Suppressor macrophage treated with lipopolysaccharide for 1 hour (primary cell): ENCODE measurements around the gene CBX2.
A peak's percentile ranks its signal among the peaks of the same experiment; 100 is the strongest.

Experiments
- DNase-seq, 3 donors: peaks; one replicate each; pipeline ENCODE4 v3.0.0-alpha.2; 2020 to 2022

The CBX2 gene

DNA sequence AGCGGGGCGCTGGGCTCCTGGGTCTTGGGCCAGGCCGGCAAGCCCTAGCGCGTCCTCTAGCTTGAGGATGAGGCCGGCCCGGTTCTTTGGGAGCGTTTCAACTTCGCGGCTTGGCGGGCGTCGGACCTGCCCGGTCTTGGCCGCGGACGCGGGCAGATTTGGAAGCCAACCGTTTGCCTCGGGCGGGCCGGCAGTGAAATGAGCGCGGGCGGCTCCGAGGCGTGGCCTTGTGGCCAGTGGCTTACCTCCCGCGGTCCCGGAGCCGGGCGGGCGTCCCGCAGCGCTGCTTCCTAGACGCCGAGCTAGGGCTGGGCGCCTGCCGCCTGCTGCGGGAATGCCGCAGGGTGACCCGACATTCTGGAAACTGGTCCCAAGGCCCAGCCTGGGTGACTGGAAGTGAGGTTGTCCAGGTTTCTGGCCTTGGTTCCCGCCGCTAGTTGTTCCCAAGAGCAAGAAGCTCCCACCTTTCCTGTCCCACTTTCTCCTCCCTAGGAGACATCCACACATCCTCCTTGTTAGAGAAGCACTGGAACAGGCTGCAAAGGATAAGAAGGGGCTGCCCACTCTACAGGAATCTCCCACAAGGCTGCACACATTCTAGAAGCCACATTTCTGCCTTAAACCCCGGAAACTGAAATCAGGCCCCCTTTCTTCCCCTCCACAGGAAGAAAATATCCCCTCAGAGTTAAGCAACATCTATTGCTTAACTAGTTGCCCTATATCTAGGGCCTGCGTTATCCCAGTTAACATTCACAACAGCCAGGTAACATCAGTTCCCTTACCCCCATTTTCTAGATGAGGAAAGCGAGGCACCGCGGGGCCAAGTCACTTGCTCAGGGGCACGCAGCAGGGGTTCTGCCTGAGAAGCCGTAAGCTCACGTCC, 23.4 kb downstream of the CBX2 start:
- peak in 1 of 3 donors; percentile 44 for DNase-seq

DNA sequence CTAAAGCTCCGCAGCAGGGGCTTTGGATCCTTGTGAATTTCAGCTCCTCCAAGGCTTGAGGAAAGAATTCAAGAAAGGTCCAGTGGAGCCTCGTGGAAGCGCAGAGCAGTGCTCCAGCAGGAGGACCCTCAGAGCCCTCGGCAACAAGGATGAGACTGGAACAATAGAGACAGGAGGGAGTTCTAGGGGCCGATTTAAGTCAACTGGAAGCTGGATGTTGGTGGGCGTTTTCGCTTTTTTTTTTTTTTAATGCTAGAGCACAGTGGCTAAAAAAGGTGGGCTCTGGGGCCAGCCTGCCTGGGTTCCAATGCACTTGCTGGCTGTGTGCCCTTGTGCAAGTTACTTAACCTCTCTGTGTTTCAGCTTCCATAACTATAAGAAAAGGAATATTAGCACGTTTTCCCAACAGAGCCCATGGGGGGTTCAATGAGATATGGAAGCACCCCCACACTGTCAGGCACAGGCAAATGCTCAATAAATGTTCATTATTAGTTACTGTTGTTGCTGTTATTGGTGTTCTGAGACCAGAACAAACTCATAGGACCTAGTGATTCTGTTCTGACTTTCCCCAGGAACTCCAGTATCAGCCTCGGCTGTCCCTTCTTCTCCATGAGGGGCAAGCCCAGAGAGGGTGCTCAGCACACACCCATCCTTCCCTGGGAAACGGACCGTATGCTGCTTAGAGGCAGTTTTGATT, 24.2 kb downstream of the CBX2 start:
- DNase-seq = no peak

GRCh38 chr17:79802736-79803420, 24.9 kb downstream of the CBX2 start:
- DNase-seq = no peak

DNA sequence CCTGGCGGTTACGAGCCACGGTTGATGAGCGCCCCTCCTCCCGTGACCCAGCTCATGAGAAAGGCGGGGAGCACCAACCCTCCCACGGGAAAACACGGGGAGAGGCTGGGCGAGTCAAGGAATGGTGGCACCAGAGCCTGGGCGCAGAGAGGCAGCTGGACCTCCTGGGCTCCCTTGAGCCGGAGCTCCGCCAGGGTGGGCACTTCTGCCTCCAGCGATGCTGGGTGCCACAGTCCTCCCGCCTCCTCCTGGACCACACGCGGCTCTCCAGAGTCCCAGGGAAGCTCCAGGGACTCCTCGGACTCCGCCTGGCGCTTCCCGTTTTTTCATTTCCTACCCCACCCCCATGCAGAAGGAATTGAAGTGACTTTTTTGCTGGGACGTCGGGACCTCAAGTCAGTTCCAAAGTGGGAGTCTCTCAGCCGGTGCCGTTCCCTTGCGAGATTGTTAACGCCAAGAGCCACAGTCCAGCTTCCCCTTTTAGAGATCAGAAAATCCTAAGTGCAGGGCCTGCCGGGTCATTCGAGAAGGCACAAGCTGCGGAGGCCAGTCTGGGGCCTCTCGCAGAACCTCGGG, 25.6 kb downstream of the CBX2 start:
- peak; percentile 51 to 54 (median 51) for DNase-seq

DNA sequence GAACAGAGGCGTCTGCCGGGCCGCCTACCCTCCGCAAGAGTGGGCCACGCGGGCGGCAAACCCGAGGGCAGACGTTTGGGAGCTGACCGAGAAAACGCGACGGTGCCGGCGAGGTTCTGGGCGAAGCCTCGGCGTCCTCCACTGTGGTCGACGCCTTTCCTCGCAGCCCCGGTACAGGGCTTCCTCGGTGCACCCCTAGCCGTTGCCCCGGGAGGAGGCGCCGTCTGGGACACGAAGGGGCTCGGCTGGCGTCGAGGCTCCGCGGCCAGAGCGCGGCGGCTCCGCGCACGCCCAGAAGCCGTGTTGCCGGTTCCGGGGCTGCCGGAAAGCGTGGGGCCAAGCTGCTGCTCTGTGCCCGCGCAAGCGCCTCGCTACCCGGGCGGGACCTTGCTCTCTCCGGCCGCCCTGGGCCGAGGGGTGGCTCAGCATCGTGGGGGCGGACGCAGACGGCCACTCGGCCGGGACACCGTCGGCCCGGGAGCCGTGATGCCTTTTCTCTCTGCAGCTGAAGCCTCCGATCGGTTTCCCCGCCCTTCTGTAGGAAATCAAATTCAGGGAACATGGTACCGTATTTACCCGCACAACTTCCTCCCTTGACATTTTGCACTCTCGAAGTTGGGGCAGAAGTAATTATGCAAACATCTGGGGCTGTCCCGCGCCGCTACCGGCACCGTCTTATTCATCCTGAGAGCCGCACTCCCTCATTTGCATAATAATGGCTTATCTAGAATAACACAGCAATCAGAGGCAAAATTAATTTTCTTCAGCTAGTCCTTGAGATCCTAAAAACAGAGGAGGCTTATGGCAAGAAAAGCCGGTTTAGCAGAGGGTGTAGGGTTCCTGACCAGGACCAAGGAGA, 26.3 kb downstream of the CBX2 start:
- peak; percentile 89 to 92 (median 92) for DNase-seq

GRCh38 chr17:79804856-79805696, 27.1 kb downstream of the CBX2 start:
- DNase-seq = no peak

GRCh38 chr17:79806446-79806760, 28.5 kb downstream of the CBX2 start:
- no peak for DNase-seq

GRCh38 chr17:79806863-79807720, 29.1 kb downstream of the CBX2 start:
- no peak for DNase-seq

- DNase-seq = no peak
Observed at GRCh38 chr17:79808763-79809529, 31.0 kb downstream of the CBX2 start.

DNA sequence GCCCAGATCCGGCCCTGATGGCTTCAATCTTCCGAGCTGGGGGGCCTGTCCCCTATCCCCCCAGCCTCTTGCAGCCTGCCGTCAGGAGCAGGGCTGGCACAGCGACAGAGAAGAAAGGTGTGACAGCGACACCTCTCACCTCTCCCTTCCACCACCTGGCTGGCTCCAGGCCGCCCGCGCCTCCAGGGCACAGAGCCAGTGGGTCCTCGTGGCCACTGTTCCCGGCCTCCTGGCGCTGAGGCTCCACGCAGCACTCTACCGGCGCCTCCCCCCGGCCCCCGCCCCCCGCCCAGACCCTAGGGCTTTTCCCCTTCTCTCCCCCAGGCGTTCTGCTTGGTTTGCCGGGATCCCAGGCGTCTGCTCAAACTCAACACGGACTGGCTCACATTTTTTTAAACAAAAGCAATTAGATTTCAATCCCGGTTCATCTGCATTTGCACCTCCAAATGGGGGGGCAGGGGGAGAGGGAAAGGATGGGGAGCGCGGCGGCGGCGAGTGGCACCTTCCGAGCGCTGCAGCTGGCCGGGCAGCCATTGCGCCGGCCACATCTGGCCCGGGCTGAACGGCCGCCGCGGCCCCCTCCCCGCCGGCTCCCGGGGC, 31.7 kb downstream of the CBX2 start:
- no peak for DNase-seq

DNA sequence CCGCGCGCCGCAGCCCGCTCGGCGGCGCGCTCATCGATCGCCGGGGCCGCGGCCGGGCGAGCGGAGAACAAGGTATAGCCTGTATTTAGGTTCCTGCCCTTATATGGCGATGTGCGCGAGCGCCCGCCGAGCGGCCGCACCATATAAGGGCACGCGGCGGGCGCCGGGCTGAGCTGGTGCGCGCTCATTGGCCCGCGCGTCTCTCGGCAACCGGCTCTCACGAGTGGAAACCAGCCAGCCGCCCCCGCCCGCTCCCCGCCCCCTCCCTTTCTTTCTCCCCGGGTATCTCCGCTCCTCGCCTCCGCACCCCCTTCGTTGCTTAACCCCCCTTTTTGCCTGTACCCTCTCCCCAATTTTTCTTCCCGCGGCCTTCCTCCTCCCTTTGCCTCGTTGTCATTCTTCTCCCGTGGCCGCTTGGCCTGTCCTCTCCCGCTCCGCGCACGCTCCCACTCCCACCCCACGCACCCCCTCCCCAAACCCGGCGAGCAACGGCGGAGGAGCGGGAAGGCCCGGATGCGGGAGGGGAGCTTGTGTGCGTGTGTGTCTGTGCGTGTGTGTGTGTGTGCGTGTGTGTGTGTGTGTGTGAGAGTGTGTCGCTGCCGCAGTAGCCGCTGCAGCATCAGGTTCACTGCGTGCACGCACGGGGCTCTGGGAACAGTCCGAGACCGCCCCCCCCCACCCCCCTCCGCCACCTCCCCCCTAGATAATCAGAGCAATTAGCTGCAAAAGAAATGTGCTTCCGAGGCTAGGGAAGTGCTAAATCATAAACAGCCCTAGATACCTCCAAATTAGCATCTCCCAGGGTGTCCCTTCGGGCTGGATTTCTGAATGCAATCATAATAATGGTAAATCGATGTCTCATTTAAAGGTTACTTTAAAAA, 32.4 kb downstream of the CBX2 start:
- peak; percentile 81 to 94 (median 90) for DNase-seq

GRCh38 chr17:79811011-79811867, 33.3 kb downstream of the CBX2 start:
- peak; percentile 55 to 67 (median 58) for DNase-seq

- DNase-seq = no peak
Observed at GRCh38 chr17:79811868-79812352, 34.0 kb downstream of the CBX2 start.

GRCh38 chr17:79812353-79813258, 34.7 kb downstream of the CBX2 start:
- DNase-seq = no peak

DNA sequence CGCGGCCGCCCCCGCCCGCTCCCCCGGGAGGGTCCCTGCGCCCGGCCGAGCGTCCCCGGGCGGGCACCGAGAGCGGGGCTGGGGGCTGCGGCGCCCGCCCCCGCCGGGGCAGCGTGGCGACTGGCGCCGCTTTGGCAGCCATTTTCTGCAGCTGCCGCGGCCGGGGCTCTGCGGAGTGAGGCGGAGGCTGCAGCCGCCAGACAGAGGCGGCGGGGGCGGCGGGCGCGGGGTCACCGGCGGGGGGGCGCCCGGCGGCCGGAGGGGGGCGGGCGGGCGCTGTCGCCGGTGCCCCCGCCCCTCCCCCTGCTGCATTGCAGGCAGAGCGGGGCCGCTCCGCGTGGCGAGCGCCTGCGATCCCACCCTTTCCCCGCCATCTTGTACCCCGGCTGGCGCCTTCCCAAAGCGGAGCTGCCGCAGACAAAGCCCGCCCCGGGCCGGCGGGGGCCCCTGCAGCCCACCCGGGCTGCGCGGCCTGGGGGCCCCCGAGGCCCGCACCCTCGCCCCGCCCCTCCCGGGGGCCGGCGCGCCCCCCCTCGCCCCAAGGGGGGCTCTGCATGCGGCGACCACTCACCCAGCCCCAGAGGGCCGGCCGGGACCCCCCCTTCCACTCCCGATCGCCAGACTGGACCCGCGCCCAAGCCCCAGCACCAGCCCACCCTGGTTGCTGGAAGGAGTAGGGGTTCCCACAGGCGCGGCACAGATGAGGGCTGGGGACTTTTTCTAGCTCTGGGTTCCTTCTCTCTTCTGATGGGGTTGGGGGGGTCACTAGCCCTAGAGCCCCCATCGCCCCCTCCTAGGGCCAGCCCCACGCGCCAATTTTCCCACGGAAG, 35.6 kb downstream of the CBX2 start:
- no peak for DNase-seq
